Osteocyte (in vitro differentiated cells): Measurements from ENCODE around the gene TWSG1. TPM values are rescaled to one million over a fixed set of nuclear protein-coding genes. Genes with fewer than 3 reads are reported as not detected.
A peak's percentile ranks its signal among the peaks of the same experiment; 100 is the strongest.

Experiments
- DNase-seq: peaks from one replicate; pipeline ENCODE4 v3.0.0; 2021; ENCODE audit warnings: mixed read lengths; ENCODE audit not compliant: unreplicated experiment; ENCODE audit errors: extremely low spot score
- H3K27ac Mint-ChIP-seq: one replicate; pipeline ENCODE4 v1.8.0; 2021; ENCODE audit warnings: mild to moderate bottlenecking, mixed read lengths; ENCODE audit not compliant: unreplicated experiment
- H3K27me3 Mint-ChIP-seq: one replicate; pipeline ENCODE4 v1.8.0; 2021; ENCODE audit warnings: mixed read lengths; ENCODE audit not compliant: unreplicated experiment
- H3K36me3 Mint-ChIP-seq: one replicate; pipeline ENCODE4 v1.8.0; 2021; ENCODE audit warnings: mixed read lengths; ENCODE audit not compliant: unreplicated experiment
- H3K4me1 Mint-ChIP-seq: one replicate; pipeline ENCODE4 v1.8.0; 2021; ENCODE audit warnings: mixed read lengths; ENCODE audit not compliant: unreplicated experiment
- H3K4me3 Mint-ChIP-seq: one replicate; pipeline ENCODE4 v1.8.0; 2021; ENCODE audit warnings: mild to moderate bottlenecking, moderate library complexity, mixed read lengths; ENCODE audit not compliant: unreplicated experiment
- H3K9me3 Mint-ChIP-seq: one replicate; pipeline ENCODE4 v1.8.0; 2021; ENCODE audit warnings: mixed read lengths; ENCODE audit not compliant: unreplicated experiment
- CTCF ChIP-seq: fragments of 200-600 bp; sonication (generic); IDR thresholded peaks from 2 replicates; pipeline ENCODE4 v1.5.0; 2021; ENCODE audit warnings: antibody characterized with exemption, mild to moderate bottlenecking, moderate library complexity
- total RNA-seq: library from RNA; stranded (reverse); gene quantifications from 2 replicates; pipeline ENCODE4 v1.2.1, GENCODE V29; 2021

The TWSG1 gene
- total RNA-seq, 1 donor from 2014 or later: 69.8 TPM

- no peak for TF ChIP-seq CTCF
Observed at GRCh38 chr18:9340472-9340871, 5.9 kb downstream of the TWSG1 start.

DNA sequence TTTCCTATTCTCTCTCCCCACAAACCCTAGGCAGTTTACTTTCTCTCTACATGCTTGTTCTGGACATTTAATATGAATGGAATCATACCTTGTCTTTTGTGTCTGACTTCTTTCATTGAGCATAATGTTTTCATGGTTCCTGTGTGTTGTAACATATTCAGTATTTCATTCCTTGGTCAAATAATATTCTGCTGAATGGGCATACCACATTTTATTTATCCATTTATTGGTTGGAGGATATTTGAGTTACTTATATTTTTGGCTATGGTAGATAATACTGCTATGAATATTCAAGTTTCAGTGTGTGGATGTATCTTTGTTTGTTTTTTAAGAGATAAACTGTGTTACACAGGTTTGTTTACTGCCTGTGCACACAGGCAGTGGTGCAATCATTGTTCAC lies 9.0 kb downstream of the TWSG1 start:
- DNase-seq: no peak
- H3K9me3 Mint-ChIP-seq: peaks cover 5% of the 10 kb centered on the region
- no peak overlapping the region for H3K4me3 Mint-ChIP-seq
- no peak overlapping the region for H3K27ac Mint-ChIP-seq
- no peak for TF ChIP-seq CTCF
- peaks cover 20% of the 10 kb centered on the region for H3K36me3 Mint-ChIP-seq
- H3K4me1 Mint-ChIP-seq: peaks cover 17% of the 10 kb centered on the region
- no peaks in the 10 kb centered on the region for H3K27me3 Mint-ChIP-seq

More at GRCh38 chr18:9340472-9340871, 5.9 kb downstream of the TWSG1 start:
- peaks cover 24% of the 10 kb centered on the region for H3K36me3 Mint-ChIP-seq
- no peak for DNase-seq
- H3K4me3 Mint-ChIP-seq: no peak overlapping the region
- H3K9me3 Mint-ChIP-seq: peaks cover 5% of the 10 kb centered on the region
- no peak overlapping the region for H3K27ac Mint-ChIP-seq
- peaks cover 13% of the 10 kb centered on the region for H3K4me1 Mint-ChIP-seq
- no peaks in the 10 kb centered on the region for H3K27me3 Mint-ChIP-seq

GRCh38 chr18:9346775-9347174 lies 12.2 kb downstream of the TWSG1 start:
- H3K27me3 Mint-ChIP-seq: no peaks in the 10 kb centered on the region
- peak overlapping the region; percentile 10 for H3K27ac Mint-ChIP-seq
- peaks cover 13% of the 10 kb centered on the region for H3K36me3 Mint-ChIP-seq
- TF ChIP-seq CTCF: no peak
- peaks cover 5% of the 10 kb centered on the region for H3K9me3 Mint-ChIP-seq
- H3K4me3 Mint-ChIP-seq: no peak overlapping the region
- no peak for DNase-seq
- H3K4me1 Mint-ChIP-seq: peaks cover 30% of the 10 kb centered on the region

- peaks cover 30% of the 10 kb centered on the region for H3K4me1 Mint-ChIP-seq
- no peak for TF ChIP-seq CTCF
- no peak for DNase-seq
- peaks cover 5% of the 10 kb centered on the region for H3K9me3 Mint-ChIP-seq
- H3K27ac Mint-ChIP-seq: peak overlapping the region; percentile 84
- H3K4me3 Mint-ChIP-seq: peak overlapping the region; percentile 51
- H3K36me3 Mint-ChIP-seq: peaks cover 13% of the 10 kb centered on the region
- no peaks in the 10 kb centered on the region for H3K27me3 Mint-ChIP-seq
Observed at GRCh38 chr18:9348079-9348671, 13.6 kb downstream of the TWSG1 start.

- no peak for TF ChIP-seq CTCF
- DNase-seq: no peak
- peak overlapping the region; percentile 84 for H3K27ac Mint-ChIP-seq
- H3K4me3 Mint-ChIP-seq: peak overlapping the region; percentile 16
- H3K36me3 Mint-ChIP-seq: peaks cover 8% of the 10 kb centered on the region
- H3K27me3 Mint-ChIP-seq: no peaks in the 10 kb centered on the region
- peaks cover 30% of the 10 kb centered on the region for H3K4me1 Mint-ChIP-seq
- H3K9me3 Mint-ChIP-seq: no peaks in the 10 kb centered on the region
Observed at GRCh38 chr18:9348766-9349165, 14.2 kb downstream of the TWSG1 start.
